Duodenal mucosa (tissue), 2 donors: ENCODE measurements around the gene ZNF536.

Source experiments
- H3K27ac ChIP-seq: one replicate; pipeline ENCODE4 v1.7.0; 2013; ENCODE audit warnings: low read depth, low read length
- H3K27me3 ChIP-seq, 2 donors: one replicate each; pipeline ENCODE4 v1.7.0; 2013; ENCODE audit warnings: low read length in 2 of 2, control low read depth in 1 of 2; ENCODE audit not compliant: insufficient read depth in 2 of 2, control insufficient read depth in 1 of 2
- H3K36me3 ChIP-seq, 2 donors: one replicate each; pipeline ENCODE4 v1.7.0; 2013; ENCODE audit warnings: low read length in 2 of 2, control low read depth in 1 of 2; ENCODE audit not compliant: insufficient read depth in 2 of 2, control insufficient read depth in 1 of 2
- H3K4me1 ChIP-seq, 2 donors: one replicate each; pipeline ENCODE4 v1.7.0; 2013; ENCODE audit warnings: low read length in 2 of 2, control low read depth in 1 of 2; ENCODE audit not compliant: insufficient read depth in 2 of 2, control insufficient read depth in 1 of 2
- H3K4me3 ChIP-seq, 2 donors: one replicate each; pipeline ENCODE4 v1.7.0; 2013; ENCODE audit warnings: low read length in 2 of 2, low read depth in 1 of 2
- H3K9ac ChIP-seq, 2 donors: one replicate each; pipeline ENCODE4 v1.7.0; 2013; ENCODE audit warnings: low read length in 2 of 2, low read depth in 1 of 2
- H3K9me3 ChIP-seq, 2 donors: one replicate each; pipeline ENCODE4 v1.7.0; 2013; ENCODE audit warnings: low read length in 2 of 2, control low read depth in 1 of 2; ENCODE audit not compliant: control insufficient read depth in 1 of 2

The ZNF536 gene

GRCh38 chr19:30430206-30430734, 58.1 kb downstream of the ZNF536 start:
- Histone ChIP-seq H3K4me3 (no peak overlapping the region), H3K27me3 (no peaks in the 10 kb centered on the region), H3K9me3 (peaks cover 0 to 3% of the 10 kb centered on the region in 2 donors), H3K4me1 (no peaks in the 10 kb centered on the region), H3K36me3 (no peaks in the 10 kb centered on the region), H3K27ac (no peak overlapping the region), H3K9ac (no peak overlapping the region)

- H3K27ac ChIP-seq = no peak overlapping the region
- H3K9me3 ChIP-seq = peaks cover 0 to 3% of the 10 kb centered on the region in 2 donors
- no peaks in the 10 kb centered on the region for H3K4me1 ChIP-seq
- H3K9ac ChIP-seq = no peak overlapping the region
- no peak overlapping the region for H3K4me3 ChIP-seq
- no peaks in the 10 kb centered on the region for H3K27me3 ChIP-seq
- H3K36me3 ChIP-seq = no peaks in the 10 kb centered on the region
Measured at GRCh38 chr19:30431591-30431990, 59.4 kb downstream of the ZNF536 start.

GRCh38 chr19:30434797-30435594, 62.8 kb downstream of the ZNF536 start:
- Histone ChIP-seq H3K9me3 (peaks cover 0 to 3% of the 10 kb centered on the region in 2 donors), H3K4me1 (no peaks in the 10 kb centered on the region), H3K9ac (no peak overlapping the region), H3K27me3 (no peaks in the 10 kb centered on the region), H3K36me3 (no peaks in the 10 kb centered on the region), H3K4me3 (no peak overlapping the region), H3K27ac (no peak overlapping the region)

- Histone ChIP-seq H3K9ac (no peak overlapping the region), H3K4me3 (no peak overlapping the region), H3K36me3 (no peaks in the 10 kb centered on the region), H3K27ac (no peak overlapping the region), H3K4me1 (no peaks in the 10 kb centered on the region), H3K9me3 (peaks cover 0 to 3% of the 10 kb centered on the region in 2 donors), H3K27me3 (no peaks in the 10 kb centered on the region)
Measured at GRCh38 chr19:30437869-30438268, 65.7 kb downstream of the ZNF536 start.

GRCh38 chr19:30439310-30439709, 67.1 kb downstream of the ZNF536 start:
- H3K4me3 ChIP-seq = no peak overlapping the region
- H3K4me1 ChIP-seq = no peaks in the 10 kb centered on the region
- no peak overlapping the region for H3K9ac ChIP-seq
- H3K36me3 ChIP-seq = no peaks in the 10 kb centered on the region
- no peaks in the 10 kb centered on the region for H3K27me3 ChIP-seq
- H3K27ac ChIP-seq = no peak overlapping the region
- peaks cover 0 to 3% of the 10 kb centered on the region in 2 donors for H3K9me3 ChIP-seq

GRCh38 chr19:30441011-30441410, 68.8 kb downstream of the ZNF536 start:
- H3K36me3 ChIP-seq = no peaks in the 10 kb centered on the region
- no peaks in the 10 kb centered on the region for H3K9me3 ChIP-seq
- no peak overlapping the region for H3K27ac ChIP-seq
- H3K4me1 ChIP-seq = no peaks in the 10 kb centered on the region
- no peak overlapping the region for H3K4me3 ChIP-seq
- no peak overlapping the region for H3K9ac ChIP-seq
- H3K27me3 ChIP-seq = no peaks in the 10 kb centered on the region

GRCh38 chr19:30442674-30443073, 70.5 kb downstream of the ZNF536 start:
- Histone ChIP-seq H3K9me3 (no peaks in the 10 kb centered on the region), H3K36me3 (no peaks in the 10 kb centered on the region), H3K4me1 (no peaks in the 10 kb centered on the region), H3K27me3 (no peaks in the 10 kb centered on the region), H3K9ac (no peak overlapping the region), H3K27ac (no peak overlapping the region), H3K4me3 (no peak overlapping the region)

- no peaks in the 10 kb centered on the region for H3K36me3 ChIP-seq
- no peak overlapping the region for H3K9ac ChIP-seq
- no peaks in the 10 kb centered on the region for H3K9me3 ChIP-seq
- H3K4me1 ChIP-seq = no peaks in the 10 kb centered on the region
- H3K27ac ChIP-seq = no peak overlapping the region
- no peaks in the 10 kb centered on the region for H3K27me3 ChIP-seq
- no peak overlapping the region for H3K4me3 ChIP-seq
Measured at GRCh38 chr19:30443531-30444252, 71.5 kb downstream of the ZNF536 start.

GRCh38 chr19:30444253-30444671, 72.1 kb downstream of the ZNF536 start:
- no peak overlapping the region for H3K27ac ChIP-seq
- H3K36me3 ChIP-seq = no peaks in the 10 kb centered on the region
- no peaks in the 10 kb centered on the region for H3K27me3 ChIP-seq
- no peaks in the 10 kb centered on the region for H3K4me1 ChIP-seq
- no peak overlapping the region for H3K4me3 ChIP-seq
- no peaks in the 10 kb centered on the region for H3K9me3 ChIP-seq
- H3K9ac ChIP-seq = no peak overlapping the region

- no peaks in the 10 kb centered on the region for H3K9me3 ChIP-seq
- H3K36me3 ChIP-seq = no peaks in the 10 kb centered on the region
- H3K4me1 ChIP-seq = no peaks in the 10 kb centered on the region
- H3K27me3 ChIP-seq = no peaks in the 10 kb centered on the region
- no peak overlapping the region for H3K4me3 ChIP-seq
- no peak overlapping the region for H3K9ac ChIP-seq
- H3K27ac ChIP-seq = no peak overlapping the region
Measured at GRCh38 chr19:30444686-30445232, 72.6 kb downstream of the ZNF536 start.
